Upper lobe of left lung (tissue), 4 donors: Measurements from ENCODE around the gene TUFT1.

Experiments used
- CTCF ChIP-seq, 6 experiments: fragments of 450-650 bp in 4 of 6; fragments of 200-600 bp in 2 of 6; sonication (generic) in 2 of 6; IDR thresholded peaks; one replicate each; pipeline ENCODE4 v1.5.1; 2016 to 2019; ENCODE audit warnings: antibody characterized with exemption in 6 of 6
- EP300 ChIP-seq, 4 donors: sonication (generic); formaldehyde crosslinking; IDR thresholded peaks; one replicate each; pipeline ENCODE4 v1.5.1; 2017; ENCODE audit warnings: antibody characterized with exemption in 4 of 4, control low read depth in 2 of 4
- POLR2A ChIP-seq, 4 donors: fragments of 450-650 bp; IDR thresholded peaks; one replicate each; pipeline ENCODE4 v1.5.1; 2016 to 2017; ENCODE audit warnings: antibody characterized with exemption in 4 of 4, mild to moderate bottlenecking in 2 of 4
- POLR2AphosphoS5 ChIP-seq, 2 donors: sonication (generic); formaldehyde crosslinking; IDR thresholded peaks; one replicate each; pipeline ENCODE4 v1.5.1; 2017; ENCODE audit warnings: antibody characterized with exemption in 2 of 2

GRCh38 chr1:151584278-151584677 is 44.2 kb downstream of the TUFT1 start:
- no peak for TF ChIP-seq CTCF (IDR thresholded peaks at IDR 0.05)
- TF ChIP-seq POLR2A (IDR thresholded peaks at IDR 0.05): no peak
- no peak for TF ChIP-seq EP300 (IDR thresholded peaks at IDR 0.05)
- TF ChIP-seq POLR2AphosphoS5 (IDR thresholded peaks at IDR 0.05): no peak
